CD8-positive, alpha-beta memory T cell (primary cell): ENCODE results near the gene WNT8A. TPM values are rescaled to one million over a fixed set of nuclear protein-coding genes. Genes with fewer than 3 reads are reported as not detected.
"Not testable (repeated sequence)": the region's sequence is repeated elsewhere in the genome, so short reads cannot be mapped to it uniquely, and the experiment has no call there.

Experiments
- CTCF ChIA-PET: fragments of 350-600 bp; sonication (Branson Sonifier 250); formaldehyde crosslinking; loops from one replicate; lab custom pipeline; 2021; ENCODE audit warnings: antibody characterized with exemption; lab: Charles Lee
- POLR2A ChIA-PET: fragments of 350-600 bp; sonication (Branson Sonifier 250); formaldehyde crosslinking; loops from one replicate; lab custom pipeline; 2021; ENCODE audit warnings: antibody characterized with exemption; lab: Charles Lee
- DNase-seq, 5 donors: peaks; one replicate each; pipeline versions ENCODE4 v3.0.0 to v3.0.0-alpha.2; 2020 to 2022; ENCODE audit warnings: mixed read lengths in 1 of 5
- H3K27ac ChIP-seq: one replicate; pipeline ENCODE4 v1.7.0; 2013; ENCODE audit warnings: low read depth, mild to moderate bottlenecking, low read length, moderate library complexity
- H3K27me3 ChIP-seq: 2 replicates; pipeline ENCODE4 v1.7.0; 2013; ENCODE audit warnings: low read length, mild to moderate bottlenecking; ENCODE audit not compliant: insufficient read depth, poor library complexity, severe bottlenecking
- H3K36me3 ChIP-seq: 2 replicates; pipeline ENCODE4 v1.7.0; 2013; ENCODE audit warnings: mild to moderate bottlenecking, low read length, moderate library complexity; ENCODE audit not compliant: insufficient read depth
- H3K4me1 ChIP-seq: 2 replicates; pipeline ENCODE4 v1.7.0; 2013; ENCODE audit warnings: mild to moderate bottlenecking, low read length, moderate library complexity; ENCODE audit not compliant: insufficient read depth
- H3K4me3 ChIP-seq: 2 replicates; pipeline ENCODE4 v1.7.0; 2013; ENCODE audit warnings: mild to moderate bottlenecking, low read length
- H3K9me3 ChIP-seq: 2 replicates; pipeline ENCODE4 v1.7.0; 2013; ENCODE audit warnings: mild to moderate bottlenecking, low read length
- H3K27ac Mint-ChIP-seq, 8 donors: one replicate each; pipeline ENCODE4 v1.8.0; 2020 to 2021; ENCODE audit warnings: mixed read lengths in 8 of 8, mild to moderate bottlenecking in 6 of 8, inconsistent platforms in 3 of 8, moderate library complexity in 3 of 8
- H3K27me3 Mint-ChIP-seq, 2 donors: one replicate each; pipeline ENCODE4 v1.8.0; 2020 to 2021; ENCODE audit warnings: mixed read lengths in 2 of 2, mild to moderate bottlenecking in 1 of 2, moderate library complexity in 1 of 2
- H3K36me3 Mint-ChIP-seq, 3 donors: one replicate each; pipeline ENCODE4 v1.8.0; 2020 to 2021; ENCODE audit warnings: mixed read lengths in 3 of 3, inconsistent platforms in 1 of 3, mild to moderate bottlenecking in 1 of 3
- H3K4me1 Mint-ChIP-seq, 3 donors: one replicate each; pipeline ENCODE4 v1.8.0; 2020 to 2021; ENCODE audit warnings: mixed read lengths in 3 of 3, inconsistent platforms in 1 of 3, mild to moderate bottlenecking in 1 of 3
- H3K4me3 Mint-ChIP-seq, 7 donors: one replicate each; pipeline ENCODE4 v1.8.0; 2020 to 2021; ENCODE audit warnings: mixed read lengths in 7 of 7, mild to moderate bottlenecking in 6 of 7, moderate library complexity in 4 of 7, inconsistent platforms in 2 of 7
- H3K9me3 Mint-ChIP-seq, 5 donors: one replicate each; pipeline ENCODE4 v1.8.0; 2020 to 2022; ENCODE audit warnings: mixed read lengths in 5 of 5, mild to moderate bottlenecking in 3 of 5, moderate library complexity in 2 of 5, inconsistent platforms in 1 of 5
- polyA plus RNA-seq: library from polyadenylated mRNA; unstranded; fragments of 300-500 nt; fragmentation: Illumina TruSeq; gene quantifications from one replicate; pipeline ENCODE4 v1.2.3, GENCODE V29; 2021
- total RNA-seq, 2 experiments: library from RNA; stranded (reverse); gene quantifications; one replicate each; pipeline ENCODE4 v1.2.3, GENCODE V29; 2021

The WNT8A gene, protein sequence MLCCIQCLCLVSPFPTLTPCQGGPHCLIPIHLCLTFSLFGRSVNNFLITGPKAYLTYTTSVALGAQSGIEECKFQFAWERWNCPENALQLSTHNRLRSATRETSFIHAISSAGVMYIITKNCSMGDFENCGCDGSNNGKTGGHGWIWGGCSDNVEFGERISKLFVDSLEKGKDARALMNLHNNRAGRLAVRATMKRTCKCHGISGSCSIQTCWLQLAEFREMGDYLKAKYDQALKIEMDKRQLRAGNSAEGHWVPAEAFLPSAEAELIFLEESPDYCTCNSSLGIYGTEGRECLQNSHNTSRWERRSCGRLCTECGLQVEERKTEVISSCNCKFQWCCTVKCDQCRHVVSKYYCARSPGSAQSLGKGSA
- not detected for total RNA-seq
- polyA plus RNA-seq, result not detected

DNA sequence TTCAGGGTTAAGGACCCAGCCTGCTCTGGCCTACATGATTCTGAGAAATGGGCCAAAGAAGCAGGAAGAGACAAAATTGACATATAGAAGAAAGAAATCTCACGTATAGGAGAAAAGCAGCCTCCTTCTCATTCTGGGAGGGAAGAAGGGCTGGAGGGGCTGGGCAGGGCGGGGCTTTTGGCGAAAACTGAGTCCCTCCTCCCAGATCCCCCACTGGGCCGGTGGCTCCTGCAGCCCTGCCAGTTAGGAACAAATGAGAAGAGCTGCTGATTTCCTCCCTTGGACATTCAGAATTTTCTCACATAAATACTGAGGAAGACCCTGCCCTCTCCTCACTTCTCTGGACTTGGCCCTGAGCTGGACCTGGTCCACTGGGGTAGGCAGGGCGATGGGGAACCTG is at the start of gene WNT8A:
Gene WNT8A (plus strand): TSS at position 332 of the 400 bp plus-strand sequence. CDS start 95 bp downstream, outside the sequence.
- Histone ChIP-seq H3K4me3 (no peak within 1 kb of the TSS), H3K27ac (no peak within 1 kb of the TSS), H3K9me3 (no peaks in the 10 kb centered on the region), H3K36me3 (no peaks in the 10 kb centered on the region), H3K27me3 (no peaks in the 10 kb centered on the region), H3K4me1 (no peaks in the 10 kb centered on the region)
- Mint-ChIP-seq H3K4me1 (peaks cover 0 to 13% (median 3%) of the 10 kb centered on the region in 3 donors), H3K36me3 (no peaks in the 10 kb centered on the region), H3K4me3 (no peak within 1 kb of the TSS), H3K27me3 (peaks cover 1 to 4% of the 10 kb centered on the region in 2 donors), H3K9me3 (no peaks in the 10 kb centered on the region), H3K27ac (peak within 1 kb of the TSS in 1 of 8 donors; percentile 32)
- POLR2A ChIA-PET, result no interaction called here
- CTCF ChIA-PET, result interaction anchor here (1.0 to 7.9 kb wide), 3 partner anchors 50 to 53 kb away, joined by 4 to 82 read pairs (median 4); no protein-coding TSS in a partner anchor
- DNase-seq, result no peak

- Mint-ChIP-seq H3K27me3 (no peaks in the 10 kb centered on the region), H3K36me3 (peaks cover 0 to 10% (median 0%) of the 10 kb centered on the region in 3 donors)
Measured at GRCh38 chr5:138035605-138036537, 48.0 kb upstream of the WNT8A start.

DNA sequence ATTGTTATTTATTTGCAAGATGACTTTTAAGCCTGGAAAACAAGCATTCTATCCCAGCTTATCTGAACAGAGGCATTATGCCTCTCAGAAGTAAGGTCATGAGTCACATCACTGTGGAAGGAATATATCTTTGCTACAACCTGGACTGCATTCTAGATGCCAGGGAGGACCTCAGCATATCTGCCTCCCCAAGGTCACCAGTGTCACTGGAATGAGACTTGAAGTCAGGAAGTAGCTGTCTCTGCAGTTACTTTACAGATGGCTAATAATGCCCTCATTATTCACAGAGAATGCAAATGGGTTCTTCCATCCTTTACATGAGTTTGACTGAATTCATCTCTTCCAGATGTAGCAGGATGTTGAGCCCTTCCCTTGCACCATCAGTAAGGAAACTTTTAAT is 46.6 kb upstream of the WNT8A start:
- Histone ChIP-seq H3K27me3 (no peaks in the 10 kb centered on the region), H3K9me3 (no peaks in the 10 kb centered on the region), H3K4me1 (peaks cover 13% of the 10 kb centered on the region), H3K4me3 (no peak overlapping the region), H3K27ac (no peak overlapping the region), H3K36me3 (no peaks in the 10 kb centered on the region)
- H3K36me3 Mint-ChIP-seq, result peaks cover 0 to 2% (median 0%) of the 10 kb centered on the region in 3 donors
- ChIA-PET CTCF (interaction anchor here (1.1 to 4.1 kb wide), 3 partner anchors 36 to 96 kb away, joined by 3 to 17 read pairs (median 13); no protein-coding TSS in a partner anchor), POLR2A (no interaction called here)
- peaks cover 9 to 17% (median 14%) of the 10 kb centered on the region in 3 donors for H3K4me1 Mint-ChIP-seq
- DNase-seq, result no peak
- peaks cover 0 to 3% of the 10 kb centered on the region in 2 donors for H3K27me3 Mint-ChIP-seq
- H3K4me3 Mint-ChIP-seq, result no peak overlapping the region
- no peaks in the 10 kb centered on the region for H3K9me3 Mint-ChIP-seq
- no peak overlapping the region for H3K27ac Mint-ChIP-seq

More at GRCh38 chr5:138035605-138036537, 48.0 kb upstream of the WNT8A start:
- H3K27ac Mint-ChIP-seq, result peak overlapping the region in 7 of 8 donors; percentile 41 to 86 (median 75)
- H3K4me3 Mint-ChIP-seq, result peak overlapping the region; percentile 0 to 80 (median 21)
- POLR2A ChIA-PET, result no interaction called here
- no peaks in the 10 kb centered on the region for H3K9me3 Mint-ChIP-seq
- peak; percentile 40 to 74 (median 73) for DNase-seq
- H3K27ac ChIP-seq, result no peak overlapping the region
- H3K36me3 ChIP-seq, result no peaks in the 10 kb centered on the region
- no peak overlapping the region for H3K4me3 ChIP-seq
- CTCF ChIA-PET, result interaction anchor here (0.7 to 4.4 kb wide), 21 partner anchors 10 to 141 kb away, joined by 3 to 34 read pairs (median 4); no protein-coding TSS in a partner anchor
- H3K27me3 ChIP-seq, result no peaks in the 10 kb centered on the region
- peaks cover 25% of the 10 kb centered on the region for H3K4me1 ChIP-seq
- H3K9me3 ChIP-seq, result no peaks in the 10 kb centered on the region
- peaks cover 23 to 30% (median 28%) of the 10 kb centered on the region in 3 donors for H3K4me1 Mint-ChIP-seq

DNA sequence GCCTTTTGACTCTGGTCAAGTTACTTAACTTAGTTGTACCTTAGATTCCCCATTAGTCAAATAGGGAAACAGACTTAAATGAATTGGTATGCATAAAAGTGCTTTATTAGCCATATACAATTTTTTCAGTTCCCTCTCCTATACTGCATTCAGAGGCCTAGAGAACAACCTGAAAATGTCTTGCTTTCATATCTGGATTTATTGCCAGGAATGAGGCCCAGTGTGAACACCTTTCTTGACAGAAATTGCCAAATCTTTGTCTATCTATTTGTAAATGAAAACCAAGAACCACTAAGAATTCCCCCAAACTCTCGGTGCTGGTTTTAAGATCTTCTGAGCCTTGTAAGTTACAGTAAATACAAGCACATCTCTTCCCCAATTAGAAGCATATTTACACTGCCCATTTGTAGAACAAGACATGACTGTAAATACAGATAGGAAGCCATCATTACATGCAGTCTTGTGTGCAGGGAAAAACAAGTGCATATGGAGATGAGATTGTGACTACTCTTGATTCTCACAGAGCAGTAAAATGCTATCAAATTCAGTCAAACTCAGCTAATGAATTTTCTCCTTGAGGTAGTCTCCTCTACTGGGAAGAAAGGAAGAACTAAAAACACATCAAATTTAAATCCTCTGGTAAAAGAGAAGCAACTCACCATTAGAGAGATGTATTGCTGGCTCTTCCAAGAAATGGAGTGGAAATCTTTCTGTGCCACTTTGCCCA is 45.8 kb upstream of the WNT8A start:
- Mint-ChIP-seq H3K4me1 (peaks cover 9 to 17% (median 14%) of the 10 kb centered on the region in 3 donors), H3K36me3 (no peaks in the 10 kb centered on the region), H3K4me3 (no peak overlapping the region), H3K9me3 (no peaks in the 10 kb centered on the region), H3K27me3 (peaks cover 0 to 3% of the 10 kb centered on the region in 2 donors), H3K27ac (no peak overlapping the region)
- ChIA-PET POLR2A (interaction anchor here (0.5 kb wide), 1 partner anchor 1528 kb away, joined by 5 read pairs; no protein-coding TSS in a partner anchor), CTCF (interaction anchor here (2.5 to 4.1 kb wide), 2 partner anchors 40 to 95 kb away, joined by 13 to 17 read pairs; no protein-coding TSS in a partner anchor)
- Histone ChIP-seq H3K27ac (no peak overlapping the region), H3K27me3 (no peaks in the 10 kb centered on the region), H3K36me3 (no peaks in the 10 kb centered on the region), H3K9me3 (no peaks in the 10 kb centered on the region), H3K4me1 (peaks cover 13% of the 10 kb centered on the region), H3K4me3 (no peak overlapping the region)
- DNase-seq, result no peak

- Mint-ChIP-seq H3K27me3 (peaks cover 0 to 3% of the 10 kb centered on the region in 2 donors), H3K4me3 (no peak overlapping the region), H3K36me3 (no peaks in the 10 kb centered on the region), H3K4me1 (peaks cover 2 to 10% (median 7%) of the 10 kb centered on the region in 3 donors), H3K27ac (no peak overlapping the region), H3K9me3 (no peaks in the 10 kb centered on the region)
- DNase-seq, result no peak
- H3K4me1 ChIP-seq, result peaks cover 8% of the 10 kb centered on the region
- no peak overlapping the region for H3K4me3 ChIP-seq
- ChIA-PET POLR2A (interaction anchor here (0.5 to 0.6 kb wide), 2 partner anchors 93 to 1527 kb away, joined by 3 to 5 read pairs; no protein-coding TSS in a partner anchor), CTCF (interaction anchor here (0.7 to 2.3 kb wide), 3 partner anchors 30 to 156 kb away, joined by 3 to 12 read pairs (median 3); no protein-coding TSS in a partner anchor)
- H3K9me3 ChIP-seq, result no peaks in the 10 kb centered on the region
- no peaks in the 10 kb centered on the region for H3K27me3 ChIP-seq
- H3K36me3 ChIP-seq, result no peaks in the 10 kb centered on the region
- no peak overlapping the region for H3K27ac ChIP-seq
Measured at GRCh38 chr5:138038826-138039225, 45.0 kb upstream of the WNT8A start.

- H3K27me3 Mint-ChIP-seq, H3K27ac ChIP-seq, H3K36me3 Mint-ChIP-seq, H3K9me3 Mint-ChIP-seq, H3K36me3 ChIP-seq, H3K4me3 ChIP-seq, H3K4me1 ChIP-seq, H3K4me3 Mint-ChIP-seq, POLR2A ChIA-PET, H3K27ac Mint-ChIP-seq, H3K27me3 ChIP-seq, H3K4me1 Mint-ChIP-seq, H3K9me3 ChIP-seq, DNase-seq: not testable (repeated sequence)
- CTCF ChIA-PET, result interaction anchor here (1.9 kb wide), 1 partner anchor 10 kb away, joined by 5 read pairs; no protein-coding TSS in a partner anchor
Measured at GRCh38 chr5:138045283-138045682, 38.5 kb upstream of the WNT8A start.
